Adrenal gland (tissue), 12 donors: ENCODE results near the gene HSBP1L1. TPM values are rescaled to one million over a fixed set of nuclear protein-coding genes. Genes with fewer than 3 reads are reported as not detected.

ENCODE experiments used
- DNase-seq, 7 donors: peaks; one replicate each; pipeline ENCODE4 v3.0.0-alpha.2; 2019 to 2020
- H3K27ac ChIP-seq, 5 donors: fragments of 200-600 bp; sonication (generic) in 4 of 5; 1 replicate in 3 of 5; 2 replicates in 2 of 5; pipeline versions ENCODE4 v1.5.1 to v1.8.0; 2016 to 2020; ENCODE audit warnings: mild to moderate bottlenecking in 1 of 5
- H3K27me3 ChIP-seq: fragments of 200-600 bp; 2 replicates; pipeline ENCODE4 v1.8.0; 2021
- H3K36me3 ChIP-seq, 2 donors: fragments of 200-600 bp; replicated peaks in 1 of 2; 1 replicate in 1 of 2; 2 replicates in 1 of 2; pipeline versions ENCODE4 v1.5.1 to v1.8.0; 2018 to 2022
- H3K4me1 ChIP-seq, 2 donors: fragments of 200-600 bp; replicated peaks in 1 of 2; 1 replicate in 1 of 2; 2 replicates in 1 of 2; pipeline versions ENCODE4 v1.5.1 to v1.8.0; 2018 to 2021
- H3K4me3 ChIP-seq, 4 donors: fragments of 200-600 bp; sonication (generic) in 3 of 4; one replicate each; pipeline ENCODE4 v1.5.1; 2016 to 2018
- H3K9me3 ChIP-seq, 3 donors: fragments of 200-600 bp; sonication (generic) in 1 of 3; replicated peaks in 1 of 3; 1 replicate in 2 of 3; 2 replicates in 1 of 3; pipeline versions ENCODE4 v1.5.1 to v1.8.0; 2016 to 2021
- CTCF ChIP-seq, 6 experiments: fragments of 450-650 bp in 4 of 6; fragments of 200-600 bp in 2 of 6; sonication (generic) in 1 of 6; IDR thresholded peaks; 1 replicate in 5 of 6; 2 replicates in 1 of 6; pipeline versions ENCODE4 v1.5.1 to v1.8.0; 2016 to 2021; ENCODE audit warnings: antibody characterized with exemption in 6 of 6, mild to moderate bottlenecking in 2 of 6, moderate library complexity in 1 of 6
- POLR2A ChIP-seq, 2 donors: fragments of 450-650 bp; IDR thresholded peaks; one replicate each; pipeline ENCODE4 v1.6.1; 2017; ENCODE audit warnings: antibody characterized with exemption in 2 of 2, mild to moderate bottlenecking in 2 of 2, moderate library complexity in 1 of 2
- WGBS, 4 donors: extraction: QIAGEN DNeasy Blood & Tissue Kit in 2 of 4; methylation state at CpG; one replicate each; pipeline versions ENCODE4 v1.1.5 to v1.1.7; 2013 to 2017; 5-methylcytosine and 5-hydroxymethylcytosine counted together
- intact Hi-C, 2 donors: fragments of 100-400 bp; cut with DNase I; formaldehyde crosslinking; loops; one replicate each; pipeline versions ENCODE4 v1.14.1 to v1.15.0; 2022 to 2023
- polyA plus RNA-seq, 3 donors: library from polyadenylated mRNA; stranded (reverse); fragments of 200-250 nt in 2 of 3; fragments of 350-450 nt in 1 of 3; fragmentation: Illumina TruSeq in 1 of 3; extraction: RNeasy Lipid Tissue Mini Kit (QIAGEN cat#74804) in 1 of 3; gene quantifications; one replicate each; pipeline ENCODE4 v1.2.3, GENCODE V29; 2013 to 2014
- total RNA-seq, 9 donors: library from RNA; depleted of rRNA in 4 of 9; stranded (reverse); fragments of >200 nt in 4 of 9; fragments of 120-200 nt in 1 of 9; fragmentation: NEBNext Ultra II Directional in 1 of 9; extraction: Animal tissue kit (Norgen Biotek cat#: 25700) in 1 of 9; gene quantifications; one replicate each; pipeline versions ENCODE4 v1.1.0 to v1.2.4, GENCODE V29; 2013 to 2023
- donor health status: healthy with polysubstance abuse.
- donor health status: Bipolar disorder and iron deficiency.
- donor health status: DM: yes; HTN: yes; CAD: no.
- donor health status: DM: no; HTN: no; CAD: no.
- donor health status: DM: no; HTN: no; CAD: no.
- donor health status: DM: yes; HTN: yes; CAD: no.

HSBP1L1 gene
- total and polyA plus RNA-seq, 12 donors: 17.3 to 182 (median 36.0) TPM

- Histone ChIP-seq H3K36me3 (no peaks in the 10 kb centered on the region), H3K4me1 (peaks cover 5 to 13% of the 10 kb centered on the region in 2 donors), H3K27me3 (no peaks in the 10 kb centered on the region), H3K27ac (peak overlapping the region; percentile 26 to 91 (median 86)), H3K9me3 (no peaks in the 10 kb centered on the region), H3K4me3 (peak overlapping the region in 2 of 4 donors; percentile 55 to 63)
- TF ChIP-seq CTCF (IDR thresholded peaks at IDR 0.05) (no peak), POLR2A (IDR thresholded peaks at IDR 0.05) (peak in 1 of 2 donors; percentile 28)
- intact Hi-C loops: no loop called here
- WGBS, 4 donors: 11 to 21% (median 14%) methylated on average over 14 to 24 of the region's 24 CpGs
- peak; percentile 62 to 82 (median 78) for DNase-seq
These were observed 868 bp downstream of the HSBP1L1 start for GRCh38 chr18:79965119-79965902.

- TF ChIP-seq CTCF (IDR thresholded peaks at IDR 0.05) (no peak), POLR2A (IDR thresholded peaks at IDR 0.05) (no peak)
- no peak for DNase-seq
- 90 to 92% (median 92%) methylated on average over 11 to 12 of the region's 12 CpGs for WGBS, 4 donors
- Histone ChIP-seq H3K27me3 (no peaks in the 10 kb centered on the region), H3K9me3 (no peaks in the 10 kb centered on the region), H3K4me1 (peaks cover under 1 to 2% of the 10 kb centered on the region in 2 donors), H3K27ac (no peak overlapping the region), H3K36me3 (peaks cover 0 to 24% of the 10 kb centered on the region in 2 donors), H3K4me3 (no peak overlapping the region)
- intact Hi-C loops: no loop called here
These were observed 6.1 kb downstream of the HSBP1L1 start for GRCh38 chr18:79970419-79971133.

GRCh38 chr18:79971211-79971952 is 6.9 kb downstream of the HSBP1L1 start:
- TF ChIP-seq POLR2A (IDR thresholded peaks at IDR 0.05) (no peak), CTCF (IDR thresholded peaks at IDR 0.05) (no peak)
- no peaks in the 10 kb centered on the region for H3K9me3 ChIP-seq
- no peak overlapping the region for H3K27ac ChIP-seq
- intact Hi-C loops: no loop called here
- peaks cover 0 to 32% of the 10 kb centered on the region in 2 donors for H3K36me3 ChIP-seq
- H3K27me3 ChIP-seq: no peaks in the 10 kb centered on the region
- no peak overlapping the region for H3K4me3 ChIP-seq
- no peak for DNase-seq
- 90 to 93% (median 91%) methylated on average over 17 of the region's 17 CpGs for WGBS, 4 donors
- H3K4me1 ChIP-seq: no peaks in the 10 kb centered on the region

- TF ChIP-seq CTCF (IDR thresholded peaks at IDR 0.05): no peak
- no peak for TF ChIP-seq POLR2A (IDR thresholded peaks at IDR 0.05)
- H3K9me3 ChIP-seq: no peaks in the 10 kb centered on the region
- no peak overlapping the region for H3K27ac ChIP-seq
- H3K4me3 ChIP-seq: no peak overlapping the region
- DNase-seq: no peak
- H3K36me3 ChIP-seq: peaks cover 0 to 33% of the 10 kb centered on the region in 2 donors
- intact Hi-C loops: no loop called here
- H3K27me3 ChIP-seq: no peaks in the 10 kb centered on the region
- 76 to 81% (median 79%) methylated on average over 6 to 9 of the region's 9 CpGs for WGBS, 4 donors
- no peaks in the 10 kb centered on the region for H3K4me1 ChIP-seq
These were observed 7.5 kb downstream of the HSBP1L1 start for GRCh38 chr18:79971986-79972385.
